ENCODE measurements around the gene MAP2K2. TPM values are rescaled to one million over a fixed set of nuclear protein-coding genes. Genes with fewer than 3 reads are reported as not detected.

Gene MAP2K2
- polyA plus RNA-seq, 2 donors: 120 to 127 TPM

DNA sequence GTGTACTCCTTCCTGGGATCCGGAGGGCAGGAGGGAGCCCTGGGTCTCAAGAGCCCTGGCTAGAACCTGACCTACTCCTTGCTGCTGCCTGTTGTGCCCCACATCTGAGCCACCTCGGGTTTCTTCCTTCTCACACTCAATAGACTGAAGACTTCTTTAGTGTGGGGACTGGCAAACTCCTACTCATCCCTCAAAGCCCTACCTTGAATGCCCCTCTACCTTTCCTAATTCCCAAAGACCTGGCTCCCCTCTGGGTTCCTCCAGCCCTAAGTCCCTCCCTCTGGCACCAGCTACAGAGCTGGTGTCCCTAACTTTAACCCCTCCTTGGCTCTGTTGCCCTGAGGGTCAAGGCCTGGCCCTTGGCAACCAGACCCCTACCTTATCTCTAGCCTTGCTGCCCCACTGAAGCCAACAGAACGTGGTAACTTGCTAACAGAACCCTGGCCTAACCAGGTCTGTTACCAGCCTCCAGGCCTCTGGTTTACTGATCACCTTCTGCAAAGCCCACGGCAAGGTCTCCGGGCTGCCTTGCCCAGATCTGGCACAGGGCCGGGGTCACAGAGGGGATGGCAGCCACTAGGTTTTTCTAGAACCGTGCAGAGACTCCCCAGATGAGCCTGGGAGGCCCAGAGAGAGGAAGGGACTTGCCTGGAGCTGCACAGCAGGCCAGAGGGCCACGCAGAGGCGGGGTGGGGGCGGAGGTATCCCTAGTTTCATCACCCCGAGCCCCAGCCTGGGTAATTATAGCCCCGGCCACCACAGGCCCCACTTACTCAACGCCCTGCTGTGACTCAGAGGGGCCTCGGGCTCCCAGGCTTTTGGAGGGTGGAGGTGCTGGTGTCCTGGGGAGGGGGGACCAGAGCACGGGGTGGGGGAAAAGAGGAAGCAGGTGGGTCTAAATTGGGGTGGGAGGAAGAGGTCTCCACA lies 72.5 kb downstream of the MAP2K2 start:
- Histone ChIP-seq H3K4me3 (ENCODE audit: low read depth in 1 of 2, low read length in 2 of 2) (peak overlapping the region in 1 of 2 donors; percentile 8), H3K9me3 (ENCODE audit: control insufficient read depth in 2 of 2, insufficient read depth in 1 of 2, low read depth in 1 of 2, low read length in 1 of 2) (no peaks in the 10 kb centered on the region), H3K36me3 (ENCODE audit: control insufficient read depth in 2 of 2, insufficient read depth in 2 of 2, low read length in 1 of 2) (peaks cover 9 to 57% of the 10 kb centered on the region in 2 donors), H3K27me3 (ENCODE audit: control insufficient read depth in 1 of 2, insufficient read depth in 2 of 2, low read length in 2 of 2) (no peaks in the 10 kb centered on the region), H3K4me1 (ENCODE audit: control insufficient read depth in 2 of 2, insufficient read depth in 2 of 2, low read length in 1 of 2) (peaks cover 9 to 36% of the 10 kb centered on the region in 2 donors), H3K27ac (ENCODE audit: low read depth in 2 of 2, low read length in 1 of 2) (peak overlapping the region; percentile 77 to 93)
- 57 to 61% methylated on average over 15 of the region's 15 CpGs for WGBS, 2 donors

DNA sequence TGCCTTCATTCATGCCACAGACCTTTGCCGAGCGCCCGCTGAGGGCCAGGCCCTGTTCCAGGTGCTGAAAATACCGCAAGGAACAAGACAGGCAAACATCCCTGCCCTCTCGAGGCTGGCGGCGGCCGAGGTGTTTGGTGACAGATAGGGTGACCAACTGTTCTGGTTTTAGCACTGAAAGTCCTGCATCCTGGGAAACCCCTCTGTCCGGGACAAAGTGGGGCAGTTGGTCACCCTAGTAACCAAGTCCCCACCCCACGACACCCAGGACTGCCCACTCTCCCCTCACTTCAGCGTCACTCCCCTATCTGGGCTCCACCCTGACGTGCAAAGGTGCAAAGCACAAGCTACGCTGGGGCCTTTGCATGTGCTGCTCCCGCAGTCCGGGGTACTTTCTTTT lies 74.5 kb downstream of the MAP2K2 start:
- 56 to 61% methylated on average over 15 of the region's 15 CpGs for WGBS, 2 donors
- peaks cover 12 to 48% of the 10 kb centered on the region in 2 donors for H3K36me3 ChIP-seq (ENCODE audit: control insufficient read depth in 2 of 2, insufficient read depth in 2 of 2, low read length in 1 of 2)
- H3K4me1 ChIP-seq (ENCODE audit: control insufficient read depth in 2 of 2, insufficient read depth in 2 of 2, low read length in 1 of 2): peaks cover 11 to 29% of the 10 kb centered on the region in 2 donors

DNA sequence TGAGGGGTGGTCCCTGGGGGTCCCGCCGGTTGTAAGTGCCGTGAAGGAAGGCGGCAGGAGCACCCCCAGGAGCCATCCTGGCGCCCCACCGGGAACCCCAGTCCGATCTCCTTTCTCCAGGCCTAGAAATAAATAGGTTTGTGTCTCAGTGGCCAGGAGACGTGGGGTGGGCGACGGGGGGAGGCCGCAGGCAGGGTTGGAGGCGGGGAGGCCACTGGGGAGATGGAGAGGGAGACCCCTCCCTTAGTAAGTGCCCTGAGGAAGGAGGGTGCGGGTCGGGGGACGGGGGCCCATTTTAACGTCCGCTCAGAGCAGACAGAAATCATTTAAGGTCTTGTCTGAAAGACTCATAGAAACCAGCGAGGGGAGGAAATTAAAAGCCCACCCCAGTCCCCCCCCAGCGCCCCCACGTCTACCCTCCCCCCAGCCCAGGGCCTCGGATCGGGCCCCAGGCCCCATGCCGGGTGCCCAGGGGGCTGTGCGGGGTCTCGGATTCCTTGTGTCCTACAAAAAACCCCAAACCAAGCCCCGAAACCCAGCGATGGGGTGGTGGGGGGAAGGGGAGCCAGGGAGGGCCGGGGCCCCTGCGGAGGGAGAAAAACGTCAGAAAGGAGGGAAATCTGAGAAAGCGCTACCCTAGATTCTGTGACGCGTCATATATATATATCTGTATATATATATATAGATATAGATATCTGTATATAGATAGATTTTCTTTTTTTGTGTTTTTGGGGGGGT lies 76.8 kb downstream of the MAP2K2 start:
- H3K4me3 ChIP-seq (ENCODE audit: low read depth in 1 of 2, low read length in 2 of 2): no peak overlapping the region
- no peaks in the 10 kb centered on the region for H3K27me3 ChIP-seq (ENCODE audit: control insufficient read depth in 1 of 2, insufficient read depth in 2 of 2, low read length in 2 of 2)
- 88 to 89% methylated on average over 33 of the region's 33 CpGs for WGBS, 2 donors
- peaks cover 13 to 21% of the 10 kb centered on the region in 2 donors for H3K4me1 ChIP-seq (ENCODE audit: control insufficient read depth in 2 of 2, insufficient read depth in 2 of 2, low read length in 1 of 2)
- peaks cover 3 to 32% of the 10 kb centered on the region in 2 donors for H3K36me3 ChIP-seq (ENCODE audit: control insufficient read depth in 2 of 2, insufficient read depth in 2 of 2, low read length in 1 of 2)
- H3K27ac ChIP-seq (ENCODE audit: low read depth in 2 of 2, low read length in 1 of 2): no peak overlapping the region
- H3K9me3 ChIP-seq (ENCODE audit: control insufficient read depth in 2 of 2, insufficient read depth in 1 of 2, low read depth in 1 of 2, low read length in 1 of 2): no peaks in the 10 kb centered on the region

More for the DNA sequence above, 74.5 kb downstream of the MAP2K2 start:
- Histone ChIP-seq H3K4me3 (ENCODE audit: low read depth in 1 of 2, low read length in 2 of 2) (no peak overlapping the region), H3K27me3 (ENCODE audit: control insufficient read depth in 1 of 2, insufficient read depth in 2 of 2, low read length in 2 of 2) (no peaks in the 10 kb centered on the region), H3K27ac (ENCODE audit: low read depth in 2 of 2, low read length in 1 of 2) (peak overlapping the region in 1 of 2 donors; percentile 50), H3K9me3 (ENCODE audit: control insufficient read depth in 2 of 2, insufficient read depth in 1 of 2, low read depth in 1 of 2, low read length in 1 of 2) (no peaks in the 10 kb centered on the region)

DNA sequence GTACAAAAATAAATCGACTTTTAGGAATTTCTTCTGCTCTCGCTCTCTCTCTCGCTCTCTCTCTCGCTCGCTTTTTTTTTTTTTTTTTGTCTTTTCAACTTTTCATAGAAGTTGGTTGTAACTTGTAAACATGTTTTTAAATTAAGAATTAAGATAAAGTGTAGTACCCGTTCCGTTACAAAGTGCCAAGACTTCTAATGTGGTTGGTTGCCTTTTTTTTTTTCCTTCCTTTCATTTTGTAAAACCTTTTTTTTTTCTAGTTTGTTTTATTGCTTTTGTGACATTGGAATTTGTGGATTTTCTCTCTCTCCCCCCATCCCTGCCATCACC lies 77.6 kb downstream of the MAP2K2 start:
- WGBS, 2 donors: 82 to 83% methylated on average over 7 of the region's 7 CpGs
- H3K4me3 ChIP-seq (ENCODE audit: low read depth in 1 of 2, low read length in 2 of 2): no peak overlapping the region
- no peaks in the 10 kb centered on the region for H3K27me3 ChIP-seq (ENCODE audit: control insufficient read depth in 1 of 2, insufficient read depth in 2 of 2, low read length in 2 of 2)
- no peaks in the 10 kb centered on the region for H3K9me3 ChIP-seq (ENCODE audit: control insufficient read depth in 2 of 2, insufficient read depth in 1 of 2, low read depth in 1 of 2, low read length in 1 of 2)
- no peak overlapping the region for H3K27ac ChIP-seq (ENCODE audit: low read depth in 2 of 2, low read length in 1 of 2)
- H3K4me1 ChIP-seq (ENCODE audit: control insufficient read depth in 2 of 2, insufficient read depth in 2 of 2, low read length in 1 of 2): peaks cover 13 to 16% of the 10 kb centered on the region in 2 donors
- peaks cover 3 to 29% of the 10 kb centered on the region in 2 donors for H3K36me3 ChIP-seq (ENCODE audit: control insufficient read depth in 2 of 2, insufficient read depth in 2 of 2, low read length in 1 of 2)

DNA sequence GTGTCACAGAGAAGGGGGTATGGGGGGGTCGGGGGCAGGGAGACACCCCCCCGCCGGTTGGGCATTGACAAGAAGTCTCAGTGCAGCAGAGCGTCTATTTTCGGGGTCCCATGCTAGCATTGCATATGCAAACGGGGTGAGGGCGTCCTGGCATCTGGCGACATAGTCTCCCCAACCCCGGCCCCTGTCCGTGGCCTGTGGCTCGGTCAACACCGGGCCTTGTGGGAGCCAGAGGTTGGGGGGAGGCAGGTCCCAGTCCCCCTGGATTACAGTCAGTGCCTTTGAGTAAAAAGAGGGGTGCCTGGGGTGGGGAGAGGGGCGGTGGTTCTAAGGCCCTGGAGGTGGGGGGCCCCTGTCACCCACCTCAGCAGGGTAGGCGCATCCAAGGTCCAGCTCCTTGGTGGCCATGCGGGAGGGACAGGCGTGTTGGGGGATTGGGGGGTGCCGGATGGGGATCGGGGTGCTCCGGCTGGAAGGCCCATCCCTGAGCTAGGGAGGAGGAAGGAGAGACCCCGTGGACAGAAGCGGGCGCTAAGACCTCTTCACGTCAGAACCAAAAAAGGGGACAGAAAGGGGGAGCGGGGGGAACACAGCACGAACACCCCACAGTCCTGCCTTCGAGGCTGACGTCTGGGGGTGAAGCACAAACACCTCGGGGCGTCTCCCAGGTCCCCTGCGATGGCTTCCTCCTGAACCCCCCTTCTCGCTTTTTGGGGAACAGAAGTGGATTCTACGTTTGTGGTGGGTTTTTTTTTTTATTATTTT lies 78.1 kb downstream of the MAP2K2 start:
- Histone ChIP-seq H3K27me3 (ENCODE audit: control insufficient read depth in 1 of 2, insufficient read depth in 2 of 2, low read length in 2 of 2) (no peaks in the 10 kb centered on the region), H3K36me3 (ENCODE audit: control insufficient read depth in 2 of 2, insufficient read depth in 2 of 2, low read length in 1 of 2) (peaks cover 3 to 26% of the 10 kb centered on the region in 2 donors), H3K4me3 (ENCODE audit: low read depth in 1 of 2, low read length in 2 of 2) (no peak overlapping the region), H3K27ac (ENCODE audit: low read depth in 2 of 2, low read length in 1 of 2) (no peak overlapping the region), H3K9me3 (ENCODE audit: control insufficient read depth in 2 of 2, insufficient read depth in 1 of 2, low read depth in 1 of 2, low read length in 1 of 2) (no peaks in the 10 kb centered on the region), H3K4me1 (ENCODE audit: control insufficient read depth in 2 of 2, insufficient read depth in 2 of 2, low read length in 1 of 2) (peaks cover 12 to 13% of the 10 kb centered on the region in 2 donors)
- 86 to 92% methylated on average over 32 of the region's 32 CpGs for whole genome bisulfite sequencing, 2 donors

DNA sequence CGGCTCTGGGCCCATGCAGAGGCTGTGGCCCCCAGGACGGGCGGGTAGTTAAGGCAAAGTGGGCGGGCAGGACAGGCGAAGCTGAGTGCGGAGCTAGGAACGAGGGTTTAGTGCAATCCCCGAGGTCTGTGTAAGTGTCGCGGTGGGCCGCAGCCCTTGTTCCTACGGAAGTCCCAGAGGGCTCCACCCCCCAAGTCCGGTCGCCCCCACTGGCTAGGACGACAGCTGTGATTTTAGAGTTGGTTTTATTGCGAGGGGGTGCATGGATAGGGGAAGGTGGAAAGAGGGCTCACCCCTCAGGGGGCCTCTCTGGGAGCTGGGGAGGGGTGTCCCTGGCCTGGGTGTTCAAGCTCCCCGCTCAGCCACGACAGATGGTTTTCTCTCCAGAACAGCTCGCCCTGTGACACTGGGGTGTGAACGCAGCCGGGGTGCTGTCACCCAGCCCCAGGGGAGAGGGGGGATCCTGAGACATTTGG lies 78.9 kb downstream of the MAP2K2 start:
- no peaks in the 10 kb centered on the region for H3K9me3 ChIP-seq (ENCODE audit: control insufficient read depth in 2 of 2, insufficient read depth in 1 of 2, low read depth in 1 of 2, low read length in 1 of 2)
- WGBS, 2 donors: 71 to 72% methylated on average over 21 of the region's 21 CpGs
- peaks cover 10 to 13% of the 10 kb centered on the region in 2 donors for H3K4me1 ChIP-seq (ENCODE audit: control insufficient read depth in 2 of 2, insufficient read depth in 2 of 2, low read length in 1 of 2)
- no peak overlapping the region for H3K27ac ChIP-seq (ENCODE audit: low read depth in 2 of 2, low read length in 1 of 2)
- peaks cover 3 to 28% of the 10 kb centered on the region in 2 donors for H3K36me3 ChIP-seq (ENCODE audit: control insufficient read depth in 2 of 2, insufficient read depth in 2 of 2, low read length in 1 of 2)
- no peak overlapping the region for H3K4me3 ChIP-seq (ENCODE audit: low read depth in 1 of 2, low read length in 2 of 2)
- no peaks in the 10 kb centered on the region for H3K27me3 ChIP-seq (ENCODE audit: control insufficient read depth in 1 of 2, insufficient read depth in 2 of 2, low read length in 2 of 2)

DNA sequence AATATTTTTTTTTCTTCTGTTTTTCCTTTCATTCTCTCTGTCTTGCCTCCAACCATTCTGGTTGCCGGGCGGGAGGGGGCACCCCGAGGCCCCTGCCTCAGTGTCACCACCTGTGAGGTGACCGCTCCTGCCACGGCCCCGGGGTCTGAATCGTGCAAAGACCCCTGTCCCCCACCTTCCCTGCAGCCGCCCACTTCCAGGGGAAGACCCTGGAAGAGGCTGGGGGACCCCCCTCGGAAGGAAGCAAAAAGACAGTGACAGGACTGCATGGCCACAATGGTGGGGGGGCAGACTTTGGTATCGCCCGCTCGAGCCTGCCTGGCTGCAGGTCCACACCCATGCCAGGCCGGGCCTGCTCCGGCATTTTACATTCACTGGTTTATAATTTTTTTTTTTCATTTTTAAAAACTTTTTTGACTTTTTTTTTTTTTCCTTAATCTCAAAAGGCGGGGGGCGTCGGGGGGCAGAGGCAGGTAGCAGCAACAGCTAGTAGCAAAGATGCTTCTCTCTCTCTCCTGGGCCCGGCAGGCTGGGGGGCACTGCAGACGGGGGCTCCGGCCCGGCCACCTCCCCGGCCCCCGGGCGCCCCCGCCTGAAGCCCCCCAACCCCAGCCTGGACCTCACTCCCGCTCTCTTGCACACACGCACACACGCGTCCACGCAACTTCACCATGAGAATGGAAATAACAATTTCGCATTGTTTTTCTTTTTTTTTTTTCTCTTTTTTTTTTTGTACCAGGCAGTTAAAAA lies 79.8 kb downstream of the MAP2K2 start:
- Histone ChIP-seq H3K27ac (ENCODE audit: low read depth in 2 of 2, low read length in 1 of 2) (peak overlapping the region in 1 of 2 donors; percentile 5), H3K27me3 (ENCODE audit: control insufficient read depth in 1 of 2, insufficient read depth in 2 of 2, low read length in 2 of 2) (no peaks in the 10 kb centered on the region), H3K4me1 (ENCODE audit: control insufficient read depth in 2 of 2, insufficient read depth in 2 of 2, low read length in 1 of 2) (peaks cover 5 to 11% of the 10 kb centered on the region in 2 donors), H3K4me3 (ENCODE audit: low read depth in 1 of 2, low read length in 2 of 2) (no peak overlapping the region), H3K9me3 (ENCODE audit: control insufficient read depth in 2 of 2, insufficient read depth in 1 of 2, low read depth in 1 of 2, low read length in 1 of 2) (no peaks in the 10 kb centered on the region), H3K36me3 (ENCODE audit: control insufficient read depth in 2 of 2, insufficient read depth in 2 of 2, low read length in 1 of 2) (peaks cover 3 to 21% of the 10 kb centered on the region in 2 donors)
- 73 to 74% methylated on average over 30 to 31 of the region's 31 CpGs for WGBS, 2 donors

DNA sequence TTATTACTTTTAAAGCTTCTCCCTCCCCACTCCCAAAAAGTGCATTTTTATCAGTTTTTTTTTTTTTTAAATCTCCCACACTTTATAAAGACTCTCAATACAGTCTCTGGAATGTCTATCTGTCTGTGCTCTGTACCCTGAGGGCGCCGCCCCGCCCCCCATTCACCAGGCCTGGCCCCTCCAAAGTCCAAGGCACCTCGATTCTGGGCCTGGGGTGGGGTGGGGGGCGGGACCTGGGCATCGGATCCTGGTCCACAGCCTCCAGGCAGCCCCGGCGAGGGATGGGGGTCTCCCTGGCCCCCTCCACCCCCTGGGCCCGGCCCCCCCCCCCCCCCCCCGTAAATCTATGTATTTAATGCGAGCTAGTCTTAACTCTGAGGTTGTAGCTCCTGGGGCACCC lies 80.5 kb downstream of the MAP2K2 start:
- H3K27me3 ChIP-seq (ENCODE audit: control insufficient read depth in 1 of 2, insufficient read depth in 2 of 2, low read length in 2 of 2): no peaks in the 10 kb centered on the region
- no peak overlapping the region for H3K4me3 ChIP-seq (ENCODE audit: low read depth in 1 of 2, low read length in 2 of 2)
- peak overlapping the region in 1 of 2 donors; percentile 36 for H3K27ac ChIP-seq (ENCODE audit: low read depth in 2 of 2, low read length in 1 of 2)
- H3K36me3 ChIP-seq (ENCODE audit: control insufficient read depth in 2 of 2, insufficient read depth in 2 of 2, low read length in 1 of 2): peaks cover 3 to 20% of the 10 kb centered on the region in 2 donors
- no peaks in the 10 kb centered on the region for H3K9me3 ChIP-seq (ENCODE audit: control insufficient read depth in 2 of 2, insufficient read depth in 1 of 2, low read depth in 1 of 2, low read length in 1 of 2)
- whole genome bisulfite sequencing, 2 donors: 68 to 70% methylated on average over 9 to 11 of the region's 11 CpGs
- H3K4me1 ChIP-seq (ENCODE audit: control insufficient read depth in 2 of 2, insufficient read depth in 2 of 2, low read length in 1 of 2): peaks cover 5 to 11% of the 10 kb centered on the region in 2 donors

All from esophagus (tissue), 2 donors.